C4-2B (cell line): ENCODE measurements around the gene STX18.

Source experiments
- H3K27ac ChIP-seq: fragments of 450-650 bp; 2 replicates; pipeline ENCODE4 v1.5.1; 2017
- CTCF ChIP-seq: fragments of 450-650 bp; conservative IDR thresholded peaks from 2 replicates; pipeline ENCODE4 v1.5.1; 2017; ENCODE audit warnings: mild to moderate bottlenecking
- ZFX ChIP-seq: fragments of 450-650 bp; IDR thresholded peaks from 2 replicates; pipeline ENCODE4 v1.6.1; 2017

STX18 gene

GRCh38 chr4:4387531-4388310 is 154.1 kb downstream of the STX18 start:
- TF ChIP-seq CTCF (no peak), ZFX (no peak)

GRCh38 chr4:4386736-4387392 is 155.0 kb downstream of the STX18 start, which contains the start of gene NSG1:
Gene NSG1, plus strand, starts transcription at chr4:4387102. Its CDS starts 528 bp downstream, at chr4:4387630.
- H3K27ac ChIP-seq = no peak within 1 kb of the TSS
- TF ChIP-seq ZFX = no peak
- no peak for TF ChIP-seq CTCF

More at GRCh38 chr4:4387531-4388310, 154.1 kb downstream of the STX18 start:
- no peak overlapping the region for H3K27ac ChIP-seq

- no peak overlapping the region for H3K27ac ChIP-seq
- TF ChIP-seq ZFX = no peak
- no peak for TF ChIP-seq CTCF
These were observed 155.5 kb downstream of the STX18 start for GRCh38 chr4:4386296-4386735.

- H3K27ac ChIP-seq = no peak overlapping the region
- TF ChIP-seq CTCF (no peak), ZFX (no peak)
These were observed 156.0 kb downstream of the STX18 start for GRCh38 chr4:4385729-4386295.

- TF ChIP-seq ZFX (no peak), CTCF (no peak)
- H3K27ac ChIP-seq = no peak overlapping the region
These were observed 157.0 kb downstream of the STX18 start for GRCh38 chr4:4384837-4385236.

GRCh38 chr4:4383085-4383484 is 158.8 kb downstream of the STX18 start:
- TF ChIP-seq ZFX (no peak), CTCF (no peak)
- H3K27ac ChIP-seq = no peak overlapping the region
